IMR-90 (cell line): ENCODE data around the gene TMEM54. TPM values are rescaled to one million over a fixed set of nuclear protein-coding genes. Genes with fewer than 3 reads are reported as not detected.

Source experiments
- ATAC-seq: fragments of 200-7000 bp; cut with Tn5 transposase; 2 replicates; pipeline ENCODE4 v1.9.1; 2020; ENCODE audit warnings: low read depth, mild to moderate bottlenecking, moderate library complexity
- BruUV-seq: library from RNA; stranded (reverse); fragments of 400-500 nt; replicated peaks from 2 replicates; lab custom pipeline; 2021; lab: Mats Ljungman, UMichigan
- CTCF ChIA-PET: fragments of 300-600 bp; formaldehyde crosslinking; extraction: SDS; loops from one replicate; lab custom pipeline; 2021; ENCODE audit warnings: antibody characterized with exemption; lab: Yijun Ruan, JAX
- POLR2A ChIA-PET: fragments of 300-600 bp; sonication (Branson Sonifier 250); formaldehyde crosslinking; loops from one replicate; lab custom pipeline; 2022; ENCODE audit warnings: antibody characterized with exemption; ENCODE audit not compliant: unreplicated experiment; lab: Charles Lee
- DNase-seq: peaks from one replicate; pipeline ENCODE4 v3.0.0; 2013
- H2AFZ ChIP-seq: replicated peaks from 2 replicates; pipeline ENCODE3; 2013; ENCODE audit warnings: low read length, mild to moderate bottlenecking; ENCODE audit not compliant: poor library complexity
- H2AK5ac ChIP-seq: 2 replicates; pipeline ENCODE4 v1.6.1; 2013; ENCODE audit warnings: low read depth, low read length, inconsistent platforms
- H2AK9ac ChIP-seq: replicated peaks from 2 replicates; pipeline ENCODE3; 2013; ENCODE audit warnings: mild to moderate bottlenecking, low read depth, low read length, moderate library complexity; ENCODE audit not compliant: poor library complexity
- H2BK120ac ChIP-seq: 2 replicates; pipeline ENCODE4 v1.6.1; 2013; ENCODE audit warnings: low read depth, low read length, inconsistent platforms
- H2BK15ac ChIP-seq: 3 replicates; pipeline ENCODE4 v1.6.1; 2013; ENCODE audit warnings: low read depth, low read length, inconsistent platforms
- H2BK20ac ChIP-seq: 2 replicates; pipeline ENCODE4 v1.6.1; 2013; ENCODE audit warnings: low read depth, mild to moderate bottlenecking, inconsistent platforms, low read length, moderate library complexity
- H2BK5ac ChIP-seq: 2 replicates; pipeline ENCODE4 v1.6.1; 2013; ENCODE audit warnings: mild to moderate bottlenecking, low read depth, low read length, inconsistent platforms; ENCODE audit not compliant: poor library complexity, severe bottlenecking
- H3K14ac ChIP-seq: replicated peaks from 2 replicates; pipeline ENCODE4 v1.6.1; 2013; ENCODE audit warnings: low read depth, low read length, inconsistent platforms
- H3K18ac ChIP-seq: 2 replicates; pipeline ENCODE4 v1.6.1; 2013; ENCODE audit warnings: low read depth, low read length, control low read depth
- H3K23ac ChIP-seq: 2 replicates; pipeline ENCODE4 v1.6.1; 2013; ENCODE audit warnings: low read depth, low read length, inconsistent platforms
- H3K27ac ChIP-seq: 2 replicates; pipeline ENCODE4 v1.5.1; 2013; ENCODE audit warnings: mild to moderate bottlenecking, control low read depth, low read length; ENCODE audit not compliant: insufficient read depth
- H3K27me3 ChIP-seq: 2 replicates; pipeline ENCODE4 v1.6.1; 2013; ENCODE audit warnings: low read length; ENCODE audit not compliant: control insufficient read depth, insufficient read depth
- H3K36me3 ChIP-seq: 2 replicates; pipeline ENCODE4 v1.6.1; 2013; ENCODE audit warnings: low read length, mixed read lengths; ENCODE audit not compliant: control insufficient read depth, insufficient read depth
- H3K4ac ChIP-seq: 2 replicates; pipeline ENCODE4 v1.6.1; 2013; ENCODE audit warnings: low read depth, low read length, inconsistent platforms
- H3K4me1 ChIP-seq: 2 replicates; pipeline ENCODE4 v1.6.1; 2013; ENCODE audit warnings: low read length, mixed read lengths; ENCODE audit not compliant: control insufficient read depth, insufficient read depth
- H3K4me2 ChIP-seq: 2 replicates; pipeline ENCODE4 v1.6.1; 2013; ENCODE audit warnings: low read depth, mild to moderate bottlenecking, control low read depth, low read length, moderate library complexity
- H3K4me3 ChIP-seq: 2 replicates; pipeline ENCODE4 v1.5.1; 2013; ENCODE audit warnings: low read depth, mild to moderate bottlenecking, control low read depth, low read length, moderate library complexity; ENCODE audit not compliant: insufficient read depth
- H3K56ac ChIP-seq: 2 replicates; pipeline ENCODE4 v1.6.1; 2013; ENCODE audit warnings: low read length, inconsistent platforms; ENCODE audit not compliant: insufficient read depth; ENCODE audit errors: extremely low read depth
- H3K79me1 ChIP-seq, 2 experiments: 2 replicates each; pipeline ENCODE4 v1.6.1; 2013; ENCODE audit warnings: low read length in 2 of 2, inconsistent platforms in 1 of 2, low read depth in 1 of 2
- H3K9ac ChIP-seq: 2 replicates; pipeline ENCODE4 v1.6.1; 2013; ENCODE audit warnings: low read depth, low read length, control low read depth
- H3K9me1 ChIP-seq: 2 replicates; pipeline ENCODE4 v1.6.1; 2013; ENCODE audit warnings: low read length, inconsistent platforms; ENCODE audit not compliant: insufficient read depth
- H3K9me3 ChIP-seq: 2 replicates; pipeline ENCODE4 v1.6.1; 2013; ENCODE audit warnings: low read length; ENCODE audit not compliant: control insufficient read depth, insufficient read depth
- H4K20me1 ChIP-seq: 2 replicates; pipeline ENCODE4 v1.6.1; 2013; ENCODE audit warnings: low read length, inconsistent platforms; ENCODE audit not compliant: insufficient read depth
- H4K5ac ChIP-seq: 2 replicates; pipeline ENCODE4 v1.6.1; 2013; ENCODE audit warnings: mild to moderate bottlenecking, low read depth, low read length, control low read depth
- H4K8ac ChIP-seq, 2 experiments: 2 replicates each; pipeline ENCODE4 v1.6.1; 2013; ENCODE audit warnings: low read depth in 2 of 2, low read length in 2 of 2, control low read depth in 1 of 2, inconsistent platforms in 1 of 2
- H4K91ac ChIP-seq: 2 replicates; pipeline ENCODE4 v1.6.1; 2013; ENCODE audit warnings: low read depth, low read length, inconsistent platforms; ENCODE audit not compliant: insufficient read depth
- CEBPB ChIP-seq: IDR thresholded peaks from 2 replicates; pipeline ENCODE4 v1.6.1; 2012; ENCODE audit warnings: low read depth, low read length, improper control_type of control experiment
- CHD1 ChIP-seq: IDR thresholded peaks from 2 replicates; pipeline ENCODE4 v1.6.1; 2012; ENCODE audit warnings: low read depth, low read length, improper control_type of control experiment
- CTCF ChIP-seq: conservative IDR thresholded peaks from 2 replicates; pipeline ENCODE4 v1.5.1; 2012; ENCODE audit warnings: mild to moderate bottlenecking, low read depth, low read length, improper control_type of control experiment
- FOS ChIP-seq: fragments of 150-350 bp; IDR thresholded peaks from 2 replicates; pipeline ENCODE4 v1.6.1; 2016; ENCODE audit warnings: low read depth, low read length
- MAFK ChIP-seq: IDR thresholded peaks from 2 replicates; pipeline ENCODE4 v1.6.1; 2012; ENCODE audit warnings: low read depth, low read length, improper control_type of control experiment
- POLR2A ChIP-seq: IDR thresholded peaks from 2 replicates; pipeline ENCODE4 v1.6.1; 2012; ENCODE audit warnings: mild to moderate bottlenecking, low read depth, low read length
- RAD21 ChIP-seq: IDR thresholded peaks from 2 replicates; pipeline ENCODE4 v1.6.1; 2012; ENCODE audit warnings: low read length, improper control_type of control experiment
- RFX5 ChIP-seq: IDR thresholded peaks from 2 replicates; pipeline ENCODE4 v1.8.0; 2012; ENCODE audit warnings: low read depth, mild to moderate bottlenecking, low read length, moderate library complexity
- SMC3 ChIP-seq: fragments of 150-350 bp; IDR thresholded peaks from 2 replicates; pipeline ENCODE4 v1.6.1; 2016; ENCODE audit warnings: low read depth, mild to moderate bottlenecking, antibody characterized with exemption, low read length, moderate library complexity
- WGBS, 2 experiments: methylation state at CpG; one replicate each; pipeline versions ENCODE4 v1.1.5 to v1.1.7; 2013; ENCODE audit warnings: missing lambda C conversion rate in 2 of 2; ENCODE audit not compliant: insufficient read length in 1 of 2; ENCODE audit errors: extremely low coverage in 2 of 2; 5-methylcytosine and 5-hydroxymethylcytosine counted together
- dilution Hi-C: fragments of 300-500 bp; cut with HindIII; formaldehyde crosslinking; loops from one replicate; pipeline ENCODE4 v1.14.3; 2018; ENCODE audit warnings: low sequenced_read_pairs; ENCODE audit not compliant: unreplicated experiment
- in situ Hi-C: fragments of 300-500 bp; cut with MboI; formaldehyde crosslinking; loops from 3 replicates; pipeline ENCODE4 v1.14.3; 2019; ENCODE audit warnings: low sequenced_read_pairs, inconsistent platforms, mixed read lengths
- intact Hi-C: fragments of 100-400 bp; cut with micrococcal nuclease; formaldehyde crosslinking; loops from 2 replicates; pipeline ENCODE4 v1.10.0; 2022
- polyA plus RNA-seq, 3 experiments: library from polyadenylated mRNA; depleted of rRNA; stranded (reverse); fragments of >200 nt; gene quantifications; 2 replicates each; pipeline ENCODE4 v1.2.3, GENCODE V29; 2012; ENCODE audit warnings: low replicate concordance in 1 of 3
- total RNA-seq: library from RNA; depleted of rRNA; stranded (reverse); fragments of >200 nt; gene quantifications from 2 replicates; pipeline ENCODE4 v1.2.3, GENCODE V29; 2012
- TF ChIP-seq, protein P1 (sequence below): fragments of 150-350 bp; IDR thresholded peaks from 2 replicates; pipeline ENCODE4 v1.6.1; 2017; ENCODE audit warnings: mild to moderate bottlenecking, antibody characterized with exemption, low read length, low read depth

Gene TMEM54
- total and polyA plus RNA-seq, 2 of the 4 experiments (the other 2 are of a cell fraction) = 25.5 to 75.2 TPM

- TF ChIP-seq CTCF (no peak), RAD21 (no peak)
These were observed 30.6 kb upstream of the TMEM54 start (continued) for GRCh38 chr1:32931760-32932159.

GRCh38 chr1:32929366-32929765 lies 28.2 kb upstream of the TMEM54 start:
- Histone ChIP-seq H4K8ac (no peak overlapping the region), H2AK9ac (no peak overlapping the region), H3K14ac (no peak overlapping the region), H3K4me1 (0 out of 2 replicates have a peak, but pooled peaks cover 2% of the 10 kb centered on the region), H2AK5ac (no peak overlapping the region), H2AFZ (no peak overlapping the region), H3K27ac (no peak overlapping the region), H2BK120ac (no peak overlapping the region), H4K20me1 (no peaks in the 10 kb centered on the region), H3K56ac (no peak overlapping the region), H3K9me3 (no peaks in the 10 kb centered on the region), H3K4ac (no peak overlapping the region), H4K5ac (no peak overlapping the region), H4K91ac (no peak overlapping the region), H3K79me1 (no peaks in the 10 kb centered on the region), H3K4me3 (no peak overlapping the region), H3K23ac (no peak overlapping the region), H3K9me1 (no peaks in the 10 kb centered on the region), H2BK15ac (no peak overlapping the region), H3K36me3 (no peaks in the 10 kb centered on the region), H2BK20ac (no peak overlapping the region), H3K18ac (no peak overlapping the region), H2BK5ac (no peak overlapping the region), H3K4me2 (no peak overlapping the region), H3K27me3 (peaks cover 2% of the 10 kb centered on the region), H3K9ac (no peak overlapping the region)
- CTCF ChIA-PET = no interaction called here
- no TSS peak for BruUV-seq
- in situ Hi-C loops (no loop called here), dilution Hi-C loops (no loop called here), intact Hi-C loops (no loop called here)
- DNase-seq (no peak), ATAC-seq (no peak)
- no peak for TF ChIP-seq POLR2A
- TF ChIP-seq SMC3 = no peak
- TF ChIP-seq RFX5 = no peak
- TF ChIP-seq FOS = no peak
- no peak for TF ChIP-seq MAFK
- no peak for TF ChIP-seq RAD21
- no peak for TF ChIP-seq CEBPB
- no peak for TF ChIP-seq CHD1
- TF ChIP-seq, protein P1, sequence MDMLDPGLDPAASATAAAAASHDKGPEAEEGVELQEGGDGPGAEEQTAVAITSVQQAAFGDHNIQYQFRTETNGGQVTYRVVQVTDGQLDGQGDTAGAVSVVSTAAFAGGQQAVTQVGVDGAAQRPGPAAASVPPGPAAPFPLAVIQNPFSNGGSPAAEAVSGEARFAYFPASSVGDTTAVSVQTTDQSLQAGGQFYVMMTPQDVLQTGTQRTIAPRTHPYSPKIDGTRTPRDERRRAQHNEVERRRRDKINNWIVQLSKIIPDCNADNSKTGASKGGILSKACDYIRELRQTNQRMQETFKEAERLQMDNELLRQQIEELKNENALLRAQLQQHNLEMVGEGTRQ = no peak
- POLR2A ChIA-PET = no interaction called here
- WGBS, 2 experiments = 0% methylated on average over 1 of the region's 2 CpGs; no CpG with 5 or more reads in 1 of the 2 experiments
